Measurements from ENCODE around the gene SPESP1.
"Not testable (repeated sequence)": the region's sequence is repeated elsewhere in the genome, so short reads cannot be mapped to it uniquely, and the experiment has no call there.

SPESP1 gene

DNA sequence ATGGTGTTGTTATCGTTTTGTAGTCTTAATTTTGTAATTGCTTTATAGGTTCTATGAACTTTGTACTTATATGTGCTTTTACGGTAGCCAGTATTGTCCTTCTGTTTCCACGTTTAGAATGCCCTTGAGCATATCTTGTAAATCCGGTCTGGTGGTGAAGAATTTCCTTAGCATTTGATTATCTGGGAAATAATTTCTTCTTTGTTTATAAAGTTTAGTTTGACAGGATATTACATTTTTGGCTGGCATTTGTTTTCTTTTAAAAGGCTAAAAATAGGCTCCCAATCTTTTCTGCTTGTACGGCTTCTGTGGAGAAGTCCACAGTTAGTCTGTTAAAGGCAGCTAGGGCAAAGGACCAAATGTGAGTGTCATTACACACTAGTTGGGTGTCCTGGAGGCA, 36.7 kb downstream of the SPESP1 start:
- no peak for DNase-seq

DNA sequence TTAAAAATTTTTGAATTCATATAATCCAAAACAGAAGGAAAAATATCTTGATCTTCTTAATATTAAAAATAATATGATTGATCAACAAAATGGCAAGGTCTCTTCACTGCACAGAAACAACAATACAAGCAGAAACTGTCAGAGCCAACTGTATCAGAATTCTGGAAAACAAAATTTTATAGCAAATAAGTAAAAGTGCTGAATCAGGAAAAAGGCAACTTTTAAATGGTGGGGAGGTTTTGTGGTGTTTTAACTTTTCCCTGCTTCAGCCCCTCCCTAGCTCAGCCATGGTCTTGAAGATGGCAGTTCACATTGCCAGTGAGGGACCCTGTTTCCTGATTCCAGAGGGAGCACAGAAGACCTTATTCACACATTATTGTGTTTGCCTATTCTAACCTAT, 37.6 kb downstream of the SPESP1 start:
- DNase-seq: no peak

DNA sequence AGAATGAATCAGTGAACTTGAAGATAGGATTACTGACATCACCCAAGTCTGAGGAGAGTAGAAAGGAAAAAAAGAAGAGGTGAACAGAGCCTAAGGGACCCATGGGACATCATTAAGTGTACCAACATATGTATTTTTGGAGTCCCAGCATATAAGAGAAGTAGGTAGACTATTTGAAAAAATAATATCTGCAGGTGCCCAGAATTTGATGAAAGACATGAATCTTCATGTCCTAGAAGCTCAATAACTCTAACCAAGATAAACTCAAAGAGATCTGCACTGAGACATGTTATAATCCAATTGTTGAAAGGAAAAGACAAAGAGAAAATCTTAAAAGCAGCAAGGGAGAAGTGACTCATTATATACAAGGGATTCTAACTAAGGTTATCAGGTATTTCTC, 39.0 kb downstream of the SPESP1 start:
- DNase-seq: no peak

DNA sequence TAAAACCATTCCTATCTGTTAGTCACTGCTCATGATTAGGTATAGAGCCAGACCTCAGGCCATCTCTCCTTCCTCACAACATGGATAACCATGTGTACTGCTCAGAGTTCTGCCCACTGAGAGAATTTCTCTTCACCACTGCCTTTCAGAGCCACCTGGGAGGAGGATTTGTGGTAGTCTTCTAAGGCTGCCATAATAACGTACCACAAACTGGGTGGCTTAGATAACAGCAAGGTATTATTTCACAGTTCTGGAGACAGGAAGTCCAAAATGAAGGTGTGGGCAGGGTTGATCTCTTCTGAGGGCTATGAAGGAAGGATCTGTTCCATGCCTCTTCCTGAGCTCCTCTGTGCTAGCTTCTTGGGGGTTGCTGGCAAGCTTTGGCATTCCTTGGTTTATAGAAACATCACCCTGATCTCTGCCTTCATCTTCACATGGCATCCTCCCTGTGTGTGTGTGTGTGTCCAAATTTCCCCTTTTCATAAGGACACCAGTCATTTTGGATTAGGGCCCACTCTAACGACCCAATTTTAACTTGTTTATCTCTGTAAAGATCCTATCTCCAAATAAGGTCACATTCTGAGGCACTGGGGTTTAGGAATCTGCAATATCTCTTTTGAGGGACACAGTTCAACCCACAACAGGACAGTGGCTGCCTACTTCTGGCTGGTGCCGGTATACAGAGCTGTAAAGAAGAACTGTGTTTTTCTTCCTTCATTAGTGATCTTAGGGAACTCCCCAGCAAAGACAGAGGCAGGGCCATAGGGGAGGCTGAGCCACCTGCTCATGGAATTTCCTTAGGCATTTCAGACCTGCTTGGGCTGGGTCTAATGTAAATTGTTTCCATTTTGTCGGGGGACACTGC, 42.1 kb downstream of the SPESP1 start:
- no peak for DNase-seq

DNA sequence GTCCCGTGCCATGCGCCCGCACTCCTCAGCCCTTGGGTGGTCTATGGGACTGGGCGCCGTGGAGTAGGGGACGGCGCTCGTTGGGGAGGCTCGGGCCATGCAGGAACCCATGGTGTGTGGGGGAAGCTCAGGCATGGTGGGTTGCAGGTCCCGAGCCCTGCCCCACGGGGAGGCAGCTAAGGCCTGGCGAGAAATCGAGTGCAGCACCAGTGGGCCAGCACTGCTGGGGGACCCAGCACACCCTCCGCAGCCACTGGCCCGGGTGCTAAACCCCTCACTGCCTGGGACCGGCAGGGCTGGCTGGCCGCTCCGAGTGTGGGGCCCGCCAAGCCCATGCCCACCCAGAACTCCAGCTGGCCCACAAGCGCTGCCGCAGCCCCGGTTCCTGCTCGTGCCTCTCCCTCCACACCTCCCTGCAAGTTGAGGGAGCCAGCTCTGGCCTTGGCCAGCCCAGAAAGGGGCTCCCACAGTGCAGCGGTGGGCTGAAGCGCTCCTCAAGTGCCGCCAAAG, 45.4 kb downstream of the SPESP1 start:
- not testable (repeated sequence) for DNase-seq

DNA sequence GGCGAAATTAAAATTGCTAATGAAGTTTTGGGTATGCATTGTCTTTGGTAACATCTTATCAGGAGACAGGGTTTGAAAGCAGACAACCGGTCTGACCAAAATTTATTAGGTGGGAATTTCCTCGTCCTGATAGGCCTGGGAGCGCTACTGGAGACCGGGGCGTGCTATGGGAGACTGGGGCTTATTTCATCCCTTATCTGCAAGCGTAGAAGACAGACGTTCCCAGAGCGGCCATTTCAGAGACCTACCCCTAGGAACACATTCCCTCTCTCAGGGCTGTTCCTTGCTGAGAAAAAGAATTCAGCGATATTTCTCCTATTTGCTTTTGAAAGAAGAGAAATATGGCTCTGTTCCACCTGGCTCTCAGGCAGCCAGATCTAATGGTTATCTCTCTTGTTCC, 47.1 kb downstream of the SPESP1 start:
- not testable (repeated sequence) for DNase-seq

DNA sequence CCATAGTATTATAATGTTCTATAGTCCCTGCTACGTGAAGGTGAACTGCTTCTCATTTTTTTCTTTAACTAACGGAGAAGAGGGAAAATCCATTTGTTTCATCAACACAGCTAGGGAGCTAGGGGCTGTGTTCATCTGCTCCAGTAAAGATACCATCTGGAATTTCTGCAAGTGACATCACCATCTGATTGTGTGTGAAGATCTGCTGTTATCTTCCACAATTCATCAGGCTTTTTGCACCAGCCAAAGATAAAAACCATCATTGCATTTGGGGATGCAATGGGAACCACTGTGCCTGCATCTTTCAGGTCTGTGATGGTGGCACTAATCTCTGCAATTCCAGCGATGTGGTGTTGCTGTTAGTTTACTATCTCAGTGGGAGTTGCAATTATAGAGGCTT, 48.7 kb downstream of the SPESP1 start:
- DNase-seq: no peak

DNA sequence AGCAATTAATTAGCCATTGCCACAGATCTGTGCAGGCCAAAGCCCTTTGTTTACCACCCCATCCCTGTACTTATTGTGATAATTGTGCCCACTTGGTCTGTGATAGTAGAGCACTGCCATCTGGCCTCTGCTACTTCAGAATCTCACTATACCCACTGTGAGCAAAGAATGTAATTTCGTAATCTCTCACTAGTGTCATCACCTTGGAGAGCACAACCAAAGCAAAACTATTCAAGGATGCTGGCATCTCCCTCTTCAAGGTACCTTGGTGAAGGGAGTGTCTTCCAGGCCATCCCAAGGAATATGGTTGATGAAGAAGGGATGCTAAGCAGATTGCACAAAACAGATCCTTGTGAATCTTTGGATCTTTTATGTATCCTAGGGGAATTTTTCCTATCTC, 49.5 kb downstream of the SPESP1 start:
- DNase-seq: no peak

DNA sequence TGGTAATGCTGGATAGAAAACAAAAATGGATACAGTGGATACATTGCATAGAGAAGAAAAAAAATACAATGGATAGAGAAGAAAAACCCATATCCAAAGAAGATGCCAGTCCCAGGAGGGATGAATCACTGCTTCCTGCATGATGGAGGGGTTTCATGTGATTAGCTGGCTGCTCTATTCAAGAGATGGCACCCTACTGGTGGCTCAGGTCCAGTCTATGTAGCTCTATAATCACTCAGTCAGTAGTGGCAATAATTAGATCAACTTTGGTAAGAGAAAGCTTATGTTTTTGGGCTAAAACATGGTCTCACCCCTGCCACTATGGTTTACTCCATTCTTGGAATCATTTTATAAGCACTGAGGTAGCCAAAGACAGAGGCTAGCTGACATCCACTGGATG, 50.5 kb downstream of the SPESP1 start:
- no peak for DNase-seq

DNA sequence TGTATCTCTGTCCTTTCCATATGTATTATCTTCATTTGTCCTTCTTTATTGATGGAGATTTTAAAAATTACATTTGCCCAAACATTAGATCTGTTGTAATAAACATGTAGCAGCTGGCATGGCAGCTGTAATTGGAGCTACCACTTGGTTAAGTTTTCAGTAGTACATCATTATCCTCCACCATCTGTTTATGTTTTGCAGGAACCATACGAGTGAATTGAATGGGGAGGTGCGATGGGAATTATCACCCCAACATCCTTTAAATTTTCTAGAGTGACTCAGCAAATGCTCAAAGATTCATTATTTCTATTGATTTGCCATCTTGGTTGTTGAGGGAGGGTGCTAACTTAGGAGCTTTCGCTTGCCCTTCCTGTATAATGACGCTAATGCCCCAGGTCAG, 51.6 kb downstream of the SPESP1 start:
- DNase-seq: no peak

DNA sequence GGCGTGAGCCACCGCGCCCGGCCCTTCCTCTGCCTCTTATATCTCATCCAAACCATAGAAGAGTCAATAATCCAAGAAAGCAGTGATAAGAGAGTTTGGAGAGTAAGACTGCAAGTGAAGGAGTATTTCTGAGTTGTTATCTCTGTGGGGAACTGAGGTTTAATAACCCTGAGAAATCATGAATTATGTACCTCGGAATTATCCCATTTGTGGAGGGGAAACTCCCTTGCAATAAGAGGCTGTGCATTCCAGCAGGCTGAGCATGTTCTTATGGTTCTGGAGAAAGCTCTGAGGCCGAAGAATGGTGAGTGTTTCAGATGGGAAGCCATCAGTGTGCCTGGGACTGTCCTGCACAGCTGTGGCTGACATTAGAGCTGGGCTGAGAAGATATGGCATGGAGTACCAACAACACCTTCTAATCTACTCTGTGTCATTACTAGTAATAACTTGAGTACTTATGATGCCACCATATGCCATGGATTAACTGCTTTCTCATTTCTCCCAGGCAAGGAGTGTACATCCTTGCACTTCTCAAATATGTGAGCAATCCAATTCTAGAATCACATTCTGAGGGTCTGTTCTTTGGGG, 52.7 kb downstream of the SPESP1 start:
- no peak for DNase-seq

DNA sequence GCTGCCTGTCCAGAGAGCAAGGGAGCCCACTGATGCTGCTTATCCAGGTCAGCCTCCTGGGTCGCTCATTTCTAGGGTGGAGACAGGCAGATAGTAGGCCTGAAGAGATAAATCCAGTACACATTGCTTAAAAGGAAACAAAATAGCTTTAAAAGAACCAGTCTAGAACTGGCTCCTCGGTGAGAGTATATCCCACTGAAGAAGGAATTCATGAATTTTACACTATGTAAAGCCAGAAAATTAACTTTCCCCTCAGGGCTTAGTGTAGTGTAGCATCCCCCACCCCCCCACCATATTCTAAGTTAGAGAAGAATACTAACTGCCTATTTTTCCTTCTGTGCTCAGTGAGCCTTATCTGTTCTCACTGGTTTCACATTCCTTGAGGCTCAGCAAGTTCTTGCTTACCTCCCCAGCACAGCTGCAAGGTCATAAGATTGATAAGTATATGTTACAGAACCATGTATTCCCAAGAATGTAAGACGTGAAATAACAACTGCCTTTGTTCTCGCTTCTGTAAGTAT, 53.7 kb downstream of the SPESP1 start:
- DNase-seq: no peak

DNA sequence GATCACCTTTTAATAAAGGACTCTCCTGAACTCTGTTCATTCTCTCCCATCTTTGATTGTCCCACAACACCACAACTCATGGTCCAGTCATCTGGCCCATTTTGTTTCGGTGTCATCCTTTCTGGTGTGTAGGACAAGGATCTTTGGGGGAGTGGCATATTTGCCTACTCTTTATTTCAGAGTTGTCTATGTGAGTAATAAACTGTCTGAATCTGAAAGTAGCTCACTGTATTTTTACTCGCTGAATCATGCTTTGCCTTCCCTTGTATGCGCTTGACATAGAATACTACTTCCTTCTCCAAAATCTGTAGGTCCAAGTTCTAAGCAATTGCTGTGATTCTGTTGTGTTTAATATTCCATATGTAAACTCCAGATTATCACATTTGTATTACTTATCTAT, 54.3 kb downstream of the SPESP1 start:
- no peak for DNase-seq

DNA sequence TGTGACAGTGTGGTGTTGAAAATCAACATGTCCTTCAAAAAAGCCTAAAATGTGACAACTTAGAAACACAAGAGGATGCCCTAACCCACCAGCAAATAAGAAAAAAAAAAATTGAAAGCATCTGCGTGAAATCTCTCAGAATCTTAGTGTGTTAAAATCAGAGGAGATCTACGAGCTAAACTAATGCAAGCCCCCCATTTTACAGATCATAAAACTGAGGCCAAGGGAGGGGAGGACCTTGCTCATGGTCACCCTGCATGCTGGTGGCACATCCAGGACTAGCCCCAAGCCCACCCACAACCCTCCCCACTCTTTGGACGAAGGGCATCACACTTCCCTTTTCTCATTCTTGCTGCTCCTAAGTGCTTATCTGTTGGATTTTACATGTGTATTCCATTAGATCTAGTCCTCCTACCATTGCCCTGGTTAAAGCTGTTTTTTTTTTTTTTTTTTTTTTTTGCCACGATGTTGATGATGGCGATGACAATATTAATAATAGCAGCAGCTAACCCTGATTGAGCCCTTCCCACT, 55.1 kb downstream of the SPESP1 start:
- DNase-seq: no peak

DNA sequence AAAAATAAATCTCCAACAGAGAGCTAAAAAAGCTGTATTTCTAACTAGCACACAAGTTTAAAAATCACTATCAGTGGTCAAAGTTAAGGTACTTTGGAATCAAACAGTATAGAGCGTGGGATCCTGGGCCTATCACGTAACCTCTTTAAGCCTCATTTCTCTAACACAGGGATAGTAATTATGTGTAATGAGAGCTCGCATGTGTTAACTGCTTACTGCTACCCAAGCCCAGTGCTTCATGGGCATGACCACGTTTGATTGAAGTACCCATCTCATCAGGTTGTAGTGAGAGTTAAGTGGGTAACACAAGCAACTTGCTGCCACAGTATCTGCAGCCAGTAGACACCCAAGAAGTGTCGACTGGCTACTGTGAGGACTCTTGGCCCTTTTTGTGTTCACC, 56.0 kb downstream of the SPESP1 start:
- no peak for DNase-seq

DNA sequence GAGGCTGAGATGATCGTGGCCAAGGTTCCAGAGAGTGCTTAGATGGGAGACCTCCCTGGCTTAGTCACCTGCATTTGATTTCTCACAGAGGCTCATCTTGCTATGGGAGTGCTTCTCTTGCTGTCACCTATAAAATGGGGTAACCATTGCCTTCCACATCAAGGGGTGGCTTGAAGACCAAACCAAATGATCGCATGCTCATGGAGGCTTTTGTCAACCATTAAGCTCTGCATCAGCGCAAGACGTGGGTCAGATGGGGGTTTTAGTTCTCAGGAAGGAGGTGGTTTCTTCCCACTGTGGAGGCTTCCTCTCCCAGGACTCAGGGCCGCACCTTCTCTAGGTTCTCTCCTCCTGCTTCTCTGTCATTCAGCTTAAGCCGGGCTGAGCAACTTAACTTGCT, 56.8 kb downstream of the SPESP1 start:
- DNase-seq: no peak

DNA sequence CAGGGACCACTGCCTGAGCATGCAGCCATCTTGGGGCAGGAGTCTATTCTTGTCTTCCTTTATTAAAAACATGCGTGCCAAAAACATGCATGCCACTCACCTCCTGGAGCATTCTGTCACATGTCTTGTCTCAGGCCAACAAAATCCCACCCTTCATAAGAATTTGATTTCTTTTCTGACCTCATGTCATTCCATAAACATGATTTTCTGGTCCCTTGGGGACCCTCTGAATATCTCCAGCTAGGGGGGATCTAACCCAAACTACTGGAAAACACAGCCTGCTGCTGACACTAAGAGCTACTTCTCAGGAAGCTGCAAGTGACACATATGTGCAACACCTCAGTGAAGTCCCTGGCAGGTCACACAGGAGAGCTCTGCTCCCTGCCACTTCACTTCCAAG, 57.4 kb downstream of the SPESP1 start:
- DNase-seq: no peak

DNA sequence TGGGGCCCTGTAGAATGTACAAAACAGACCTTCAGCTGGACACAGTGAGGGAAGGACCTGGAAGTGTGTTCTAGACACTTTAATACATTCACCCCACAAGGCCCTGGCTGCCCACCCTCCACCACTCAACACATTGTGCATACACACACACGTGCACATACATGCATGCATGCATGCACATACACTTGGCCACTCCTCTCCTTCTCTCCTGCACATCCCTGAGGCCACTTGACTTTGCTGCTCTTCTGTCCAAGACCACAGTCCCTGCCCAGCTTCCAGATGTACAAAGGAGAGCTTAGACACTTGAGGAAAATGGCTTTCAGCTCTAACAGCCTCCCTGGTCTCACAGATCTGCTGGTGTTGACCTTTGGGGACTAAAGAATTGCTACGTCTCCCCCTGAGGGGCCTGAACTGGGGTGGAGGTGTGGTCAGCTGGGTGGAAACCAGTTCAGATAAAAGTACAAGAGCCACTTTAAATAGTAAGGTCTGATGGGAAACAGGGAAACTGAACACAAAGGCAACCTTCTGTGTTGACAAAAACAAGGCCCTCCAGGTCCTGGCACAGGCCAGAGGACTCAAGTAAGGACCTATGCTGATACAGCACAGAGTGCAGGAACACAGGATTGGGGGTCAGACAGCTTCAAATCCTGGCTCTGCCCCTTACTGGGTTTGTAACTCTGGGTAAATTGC, 59.4 kb downstream of the SPESP1 start:
- DNase-seq: no peak

DNA sequence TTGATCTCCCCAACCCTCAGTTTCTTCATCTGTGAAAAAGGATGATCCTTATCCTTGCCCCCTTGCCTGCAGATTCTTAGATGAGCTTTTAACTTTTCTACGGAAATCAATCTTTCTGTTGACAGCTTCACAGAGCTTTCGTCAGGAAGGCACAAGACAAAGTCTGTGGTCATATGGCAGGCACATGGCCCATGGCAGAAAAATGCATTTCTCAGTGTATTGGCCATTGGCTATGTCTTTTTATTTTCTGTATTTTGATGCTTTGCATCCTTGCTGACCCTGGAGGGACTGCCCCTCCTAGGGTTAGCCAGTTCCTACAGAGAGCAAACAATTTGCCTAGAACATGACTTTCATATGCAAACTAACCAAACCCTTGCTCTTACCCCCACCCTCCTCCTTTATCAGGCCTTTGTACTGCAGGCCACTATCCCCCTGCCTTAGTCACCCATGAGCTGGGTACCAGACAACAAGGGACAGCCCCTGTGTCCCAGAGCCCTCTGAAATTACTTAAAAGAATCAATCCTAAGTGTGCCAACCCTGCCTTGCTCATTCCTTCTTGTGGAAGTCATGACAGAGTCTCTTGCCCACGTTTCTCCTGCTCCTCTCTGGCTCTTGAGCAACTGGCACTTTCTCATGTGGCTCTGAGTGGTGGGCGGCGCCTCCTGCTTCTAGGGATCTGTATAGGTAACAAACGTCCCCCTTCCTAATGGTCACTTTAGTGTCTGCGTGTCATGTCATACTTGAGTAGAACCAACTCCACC, 60.1 kb downstream of the SPESP1 start:
- no peak for DNase-seq

DNA sequence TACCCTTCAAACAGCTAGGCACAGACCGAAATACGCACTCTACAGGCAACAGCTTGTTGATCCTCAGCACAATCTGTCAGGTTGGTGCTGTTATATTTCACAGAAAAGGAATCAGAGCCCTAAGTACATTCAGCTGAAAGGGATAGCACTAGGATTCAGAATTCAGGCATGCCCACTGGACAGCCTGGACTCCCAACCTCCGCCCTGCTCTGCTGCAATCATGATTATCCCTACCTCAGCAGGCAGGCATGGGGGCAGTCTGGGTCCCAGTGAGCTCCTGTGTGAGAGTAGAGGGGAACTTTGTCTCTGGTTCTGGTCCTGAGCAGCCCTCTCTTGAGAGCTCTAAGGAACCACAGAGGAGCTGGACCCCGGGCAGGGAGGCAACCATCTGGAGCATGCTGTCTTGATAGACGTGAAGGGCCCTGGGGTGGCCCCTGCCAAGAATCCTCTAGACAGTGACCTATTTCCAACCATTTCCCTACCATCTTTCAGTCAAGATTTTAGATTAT, 60.7 kb downstream of the SPESP1 start:
- DNase-seq: no peak

DNA sequence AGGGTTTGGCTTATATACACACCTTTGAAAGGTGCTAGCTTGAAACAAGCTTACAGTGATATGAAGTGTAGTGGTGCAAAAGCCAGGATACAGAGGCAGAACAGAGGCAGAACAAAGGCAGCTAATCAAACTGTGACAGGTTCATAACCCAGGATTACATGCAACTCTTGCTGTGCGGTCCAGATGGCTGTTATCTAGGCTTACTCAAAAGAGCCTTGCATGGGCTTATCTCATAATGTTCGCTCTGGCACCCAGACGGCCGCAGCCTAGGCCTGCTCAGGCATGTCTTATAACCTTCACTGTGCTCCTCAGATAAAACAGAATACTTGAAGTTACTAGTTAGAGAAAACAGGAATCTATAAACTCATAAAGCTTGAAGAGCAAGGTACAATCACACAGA, 61.4 kb downstream of the SPESP1 start:
- DNase-seq: no peak

DNA sequence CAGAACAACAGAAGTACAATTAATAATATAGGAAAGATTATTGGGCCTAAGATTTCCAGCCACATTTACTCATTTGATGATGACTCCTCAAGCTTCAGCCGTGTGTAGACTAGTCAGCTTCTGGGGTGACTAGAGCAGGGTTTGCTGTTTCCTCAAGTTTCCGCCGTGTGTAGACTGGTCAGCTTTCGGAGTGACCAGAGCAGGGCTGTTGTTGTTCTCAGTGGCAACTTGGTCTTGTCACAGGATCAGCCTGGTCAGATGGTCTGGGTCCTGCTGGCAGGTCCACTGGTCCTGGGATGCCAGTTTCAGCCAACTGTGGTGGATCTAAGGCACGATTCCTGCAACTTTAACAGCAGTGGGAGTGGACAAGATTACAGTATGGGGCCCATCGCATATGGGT, 62.4 kb downstream of the SPESP1 start:
- DNase-seq: no peak

Measured in activated CD4-positive, alpha-beta T cell treated with anti-CD3 and anti-CD28 coated beads, Interleukin-2, amount 50 U/mL, for 48 hours (primary cell).